Keratinocyte (primary cell): ENCODE measurements around the gene UGT2A2. TPM values are rescaled to one million over a fixed set of nuclear protein-coding genes. Genes with fewer than 3 reads are reported as not detected.

Source experiments
- DNase-seq: peaks from one replicate; pipeline ENCODE4 v3.0.0-alpha.2; 2011; ENCODE audit warnings: low read depth, missing footprints, low spot score
- FAIRE-seq: peaks from 2 replicates; lab custom pipeline; 2011; peaks lifted over from hg19 to GRCh38; lab: Jason Lieb, UNC
- H2AFZ ChIP-seq: 2 replicates; pipeline ENCODE4 v1.6.0; 2012; ENCODE audit warnings: low read length, control low read depth, inconsistent platforms; ENCODE audit not compliant: control insufficient read depth
- H3K27ac ChIP-seq: 2 replicates; pipeline ENCODE4 v1.5.1; 2011; ENCODE audit warnings: low read length; ENCODE audit not compliant: control insufficient read depth, insufficient read depth
- H3K27me3 ChIP-seq: 3 replicates; pipeline ENCODE4 v1.6.0; 2011; ENCODE audit warnings: low read length; ENCODE audit not compliant: control insufficient read depth, insufficient read depth; ENCODE audit errors: extremely low read depth
- H3K36me3 ChIP-seq, 2 experiments: 2 replicates in 1 of 2; 3 replicates in 1 of 2; pipeline ENCODE4 v1.5.1; 2011; ENCODE audit warnings: low read length in 2 of 2, mild to moderate bottlenecking in 1 of 2; ENCODE audit not compliant: control insufficient read depth in 2 of 2, insufficient read depth in 2 of 2; ENCODE audit errors: extremely low read depth in 1 of 2
- H3K4me1 ChIP-seq: 3 replicates; pipeline ENCODE4 v1.5.1; 2011; ENCODE audit warnings: low read length; ENCODE audit not compliant: control insufficient read depth, insufficient read depth; ENCODE audit errors: extremely low read depth
- H3K4me2 ChIP-seq: 3 replicates; pipeline ENCODE4 v1.6.0; 2011; ENCODE audit warnings: low read depth, low read length; ENCODE audit not compliant: control insufficient read depth, insufficient read depth; ENCODE audit errors: extremely low read depth
- H3K4me3 ChIP-seq, 3 experiments: fragments of 200-600 bp in 1 of 3; sonication (generic) in 1 of 3; 2 replicates in 2 of 3; 3 replicates in 1 of 3; pipeline ENCODE4 v1.5.1; 2011 to 2016; ENCODE audit warnings: low read length in 3 of 3, mild to moderate bottlenecking in 3 of 3, control low read depth in 2 of 3, inconsistent platforms in 1 of 3, low read depth in 1 of 3, mixed read lengths in 1 of 3, mixed run types in 1 of 3, moderate library complexity in 1 of 3; ENCODE audit not compliant: control insufficient read depth in 2 of 3, insufficient read depth in 2 of 3; ENCODE audit errors: extremely low read depth in 1 of 3
- H3K79me2 ChIP-seq: 2 replicates; pipeline ENCODE4 v1.6.0; 2012; ENCODE audit warnings: low read length; ENCODE audit not compliant: control insufficient read depth, insufficient read depth
- H3K9ac ChIP-seq: 3 replicates; pipeline ENCODE4 v1.6.0; 2011; ENCODE audit warnings: low read length; ENCODE audit not compliant: control insufficient read depth, insufficient read depth; ENCODE audit errors: extremely low read depth
- H3K9me1 ChIP-seq: 3 replicates; pipeline ENCODE4 v1.6.0; 2011; ENCODE audit warnings: low read length; ENCODE audit not compliant: control insufficient read depth, insufficient read depth; ENCODE audit errors: extremely low read depth
- H3K9me3 ChIP-seq: 2 replicates; pipeline ENCODE4 v1.5.1; 2012; ENCODE audit warnings: low read depth, low read length; ENCODE audit not compliant: control insufficient read depth
- H4K20me1 ChIP-seq: 3 replicates; pipeline ENCODE4 v1.6.0; 2011; ENCODE audit warnings: low read length; ENCODE audit not compliant: control insufficient read depth, insufficient read depth; ENCODE audit errors: extremely low read depth
- CTCF ChIP-seq, 3 experiments: IDR thresholded peaks in 1 of 3; conservative IDR thresholded peaks in 1 of 3; optimal IDR thresholded peaks in 1 of 3; 2 replicates in 2 of 3; 3 replicates in 1 of 3; pipeline versions ENCODE3 to v1.5.1; 2011; ENCODE audit warnings: low read length in 3 of 3, mild to moderate bottlenecking in 3 of 3, moderate library complexity in 2 of 3, control low read depth in 1 of 3, inconsistent platforms in 1 of 3; ENCODE audit not compliant: insufficient read depth in 2 of 3; ENCODE audit errors: extremely low read depth in 1 of 3
- EZH2 ChIP-seq: IDR thresholded peaks from one replicate; pipeline ENCODE4 v1.6.1; 2012; ENCODE audit warnings: inconsistent platforms, mild to moderate bottlenecking, low read length, moderate library complexity
- dilution Hi-C: fragments of 300-500 bp; cut with MboI; formaldehyde crosslinking; loops from one replicate; pipeline ENCODE4 v1.7.0; 2020; ENCODE audit warnings: low sequenced_read_pairs; ENCODE audit not compliant: extremely low pct_ligation_motif_present
- polyA plus RNA-seq, 5 experiments: library from polyadenylated mRNA; depleted of rRNA in 3 of 5; stranded (reverse) in 3 of 5; stranded (forward) in 1 of 5; unstranded in 1 of 5; fragments of >200 nt; gene quantifications; 1 replicate in 1 of 5; 2 replicates in 3 of 5; 3 replicates in 1 of 5; pipeline versions ENCODE4 v1.2.1 to v1.2.3, GENCODE V29; 2011 to 2012; ENCODE audit warnings: missing spikeins in 2 of 5, low read depth in 1 of 5, low replicate concordance in 1 of 5

The UGT2A2 gene
- polyA plus RNA-seq, 1 donor (not counting 4 experiments of a cell fraction or from before 2014, with no cell fraction given), result not detected

GRCh38 chr4:69658133-69658532 lies 18.7 kb upstream of the UGT2A2 start:
- dilution Hi-C loops, result no loop called here
- H3K9me1 ChIP-seq, result no peaks in the 10 kb centered on the region
- no peaks in the 10 kb centered on the region for H3K9me3 ChIP-seq
- no peak overlapping the region for H3K4me3 ChIP-seq
- TF ChIP-seq CTCF (optimal IDR thresholded peaks at IDR 0.05 in 1 of 3, IDR thresholded peaks at IDR 0.05 in 1 of 3, conservative IDR thresholded peaks at IDR 0.05 in 1 of 3; ENCODE audit: extremely low read depth in 1 of 3, insufficient read depth in 2 of 3, low read length in 3 of 3) (no peak), EZH2 (no peak)
- no peak overlapping the region for H3K27ac ChIP-seq
- no peak overlapping the region for H2AFZ ChIP-seq
- H4K20me1 ChIP-seq, result no peaks in the 10 kb centered on the region
- no peaks in the 10 kb centered on the region for H3K4me1 ChIP-seq
- no peaks in the 10 kb centered on the region for H3K27me3 ChIP-seq
- DNase-seq (no peak), FAIRE-seq (no peak)
- no peaks in the 10 kb centered on the region for H3K36me3 ChIP-seq
- H3K9ac ChIP-seq, result no peak overlapping the region
- H3K79me2 ChIP-seq, result no peaks in the 10 kb centered on the region
- H3K4me2 ChIP-seq, result no peak overlapping the region

DNA sequence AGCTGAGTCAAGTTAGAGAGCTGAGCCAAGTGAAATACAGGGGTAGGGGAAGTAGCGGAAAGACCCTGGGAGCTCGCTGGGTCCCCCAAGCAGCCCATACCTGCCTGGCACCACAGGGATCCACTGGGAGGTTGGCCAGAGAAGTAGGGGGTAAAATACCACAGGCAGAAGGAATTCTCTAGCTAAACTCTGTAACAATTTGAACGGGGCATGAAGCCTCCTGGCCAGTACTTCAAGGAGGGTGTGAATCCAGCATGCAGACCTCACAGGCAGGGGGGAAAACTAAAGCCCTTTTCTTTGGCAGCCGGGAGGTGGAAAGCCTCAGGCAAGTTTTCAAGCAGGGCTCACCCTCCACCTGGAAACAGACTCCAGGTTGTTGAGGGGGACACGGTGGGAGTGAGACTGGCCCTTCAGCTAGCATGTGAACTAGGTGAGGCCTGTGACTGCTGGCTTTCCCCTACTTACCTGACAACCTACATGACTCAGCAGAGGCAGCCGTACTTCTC lies 17.3 kb upstream of the UGT2A2 start:
- Histone ChIP-seq H3K27me3 (no peaks in the 10 kb centered on the region), H3K4me1 (no peaks in the 10 kb centered on the region), H3K9me1 (no peaks in the 10 kb centered on the region), H3K9ac (no peak overlapping the region), H3K79me2 (no peaks in the 10 kb centered on the region), H2AFZ (no peak overlapping the region), H3K27ac (no peak overlapping the region), H3K4me3 (no peak overlapping the region), H3K36me3 (no peaks in the 10 kb centered on the region), H4K20me1 (no peaks in the 10 kb centered on the region), H3K9me3 (no peaks in the 10 kb centered on the region), H3K4me2 (no peak overlapping the region)
- dilution Hi-C loops, result no loop called here
- DNase-seq, result no peak
- no peak for FAIRE-seq
- TF ChIP-seq EZH2 (no peak), CTCF (optimal IDR thresholded peaks at IDR 0.05 in 1 of 3, IDR thresholded peaks at IDR 0.05 in 1 of 3, conservative IDR thresholded peaks at IDR 0.05 in 1 of 3; ENCODE audit: extremely low read depth in 1 of 3, insufficient read depth in 2 of 3, low read length in 3 of 3) (no peak)
